Ishikawa (cell line): ENCODE measurements around the gene ZDHHC7.

ENCODE experiments used
- CEBPB ChIP-seq: IDR thresholded peaks from 2 replicates; pipeline ENCODE4 v1.6.1; 2012
- CREB1 ChIP-seq: IDR thresholded peaks from 2 replicates; pipeline ENCODE4 v1.6.1; 2012; ENCODE audit warnings: low read depth
- EGR1 ChIP-seq: IDR thresholded peaks from 2 replicates; pipeline ENCODE4 v1.6.1; 2012
- EP300 ChIP-seq: IDR thresholded peaks from 2 replicates; pipeline ENCODE4 v1.6.1; 2012; ENCODE audit warnings: borderline replicate concordance
- FOXM1 ChIP-seq: IDR thresholded peaks from 2 replicates; pipeline ENCODE4 v1.6.1; 2012; ENCODE audit warnings: low read depth, borderline replicate concordance
- MAX ChIP-seq: IDR thresholded peaks from 2 replicates; pipeline ENCODE4 v1.6.1; 2012
- NFIC ChIP-seq: IDR thresholded peaks from 2 replicates; pipeline ENCODE4 v1.6.1; 2012
- RAD21 ChIP-seq: IDR thresholded peaks from 2 replicates; pipeline ENCODE4 v1.6.1; 2012; ENCODE audit warnings: low read depth
- REST ChIP-seq: IDR thresholded peaks from 2 replicates; pipeline ENCODE4 v1.6.1; 2012; ENCODE audit warnings: low read depth, mild to moderate bottlenecking
- TAF1 ChIP-seq: IDR thresholded peaks from 2 replicates; pipeline ENCODE4 v1.6.1; 2012; ENCODE audit warnings: low read depth, mild to moderate bottlenecking
- TCF12 ChIP-seq: IDR thresholded peaks from 2 replicates; pipeline ENCODE4 v1.6.1; 2012; ENCODE audit warnings: low read depth
- TEAD4 ChIP-seq: IDR thresholded peaks from 2 replicates; pipeline ENCODE4 v1.6.1; 2012
- YY1 ChIP-seq: IDR thresholded peaks from 2 replicates; pipeline ENCODE4 v1.6.1; 2012; ENCODE audit warnings: low read depth
- ZBTB7A ChIP-seq: IDR thresholded peaks from 2 replicates; pipeline ENCODE4 v1.6.1; 2012; ENCODE audit warnings: low read depth
- TF ChIP-seq, protein P1 (sequence below): IDR thresholded peaks from 2 replicates; pipeline ENCODE4 v1.6.1; 2012

ZDHHC7 gene

GRCh38 chr16:84947996-84948850 lies 63.1 kb downstream of the ZDHHC7 start:
- no peak for TF ChIP-seq MAX
- no peak for TF ChIP-seq RAD21
- no peak for TF ChIP-seq CREB1
- no peak for TF ChIP-seq ZBTB7A

GRCh38 chr16:84947022-84947421 lies 64.3 kb downstream of the ZDHHC7 start:
- TF ChIP-seq RAD21 = no peak
- no peak for TF ChIP-seq TCF12

GRCh38 chr16:84943620-84944019 lies 67.7 kb downstream of the ZDHHC7 start:
- TF ChIP-seq EGR1 (no peak), YY1 (no peak), TCF12 (no peak), CREB1 (no peak), CEBPB (no peak), NFIC (no peak), TEAD4 (no peak), ZBTB7A (no peak), RAD21 (no peak), TAF1 (no peak), EP300 (no peak)
- TF ChIP-seq, protein P1, sequence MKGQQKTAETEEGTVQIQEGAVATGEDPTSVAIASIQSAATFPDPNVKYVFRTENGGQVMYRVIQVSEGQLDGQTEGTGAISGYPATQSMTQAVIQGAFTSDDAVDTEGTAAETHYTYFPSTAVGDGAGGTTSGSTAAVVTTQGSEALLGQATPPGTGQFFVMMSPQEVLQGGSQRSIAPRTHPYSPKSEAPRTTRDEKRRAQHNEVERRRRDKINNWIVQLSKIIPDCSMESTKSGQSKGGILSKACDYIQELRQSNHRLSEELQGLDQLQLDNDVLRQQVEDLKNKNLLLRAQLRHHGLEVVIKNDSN = no peak

GRCh38 chr16:84942786-84943185 lies 68.5 kb downstream of the ZDHHC7 start:
- no peak for TF ChIP-seq YY1
- no peak for TF ChIP-seq CEBPB
- TF ChIP-seq TAF1 = no peak
- no peak for TF ChIP-seq REST
- TF ChIP-seq EP300 = no peak
- TF ChIP-seq NFIC = no peak
- no peak for TF ChIP-seq ZBTB7A
- TF ChIP-seq FOXM1 = no peak
- TF ChIP-seq EGR1 = no peak
- TF ChIP-seq TCF12 = no peak
- no peak for TF ChIP-seq CREB1
- TF ChIP-seq RAD21 = no peak

GRCh38 chr16:84941921-84942320 lies 69.4 kb downstream of the ZDHHC7 start:
- no peak for TF ChIP-seq TAF1
- TF ChIP-seq FOXM1 = no peak
- TF ChIP-seq EGR1 = no peak
- no peak for TF ChIP-seq CREB1
- TF ChIP-seq YY1 = no peak
- no peak for TF ChIP-seq TEAD4
- TF ChIP-seq ZBTB7A = no peak
- no peak for TF ChIP-seq EP300
- TF ChIP-seq MAX = no peak
- TF ChIP-seq, protein P1 = no peak

DNA sequence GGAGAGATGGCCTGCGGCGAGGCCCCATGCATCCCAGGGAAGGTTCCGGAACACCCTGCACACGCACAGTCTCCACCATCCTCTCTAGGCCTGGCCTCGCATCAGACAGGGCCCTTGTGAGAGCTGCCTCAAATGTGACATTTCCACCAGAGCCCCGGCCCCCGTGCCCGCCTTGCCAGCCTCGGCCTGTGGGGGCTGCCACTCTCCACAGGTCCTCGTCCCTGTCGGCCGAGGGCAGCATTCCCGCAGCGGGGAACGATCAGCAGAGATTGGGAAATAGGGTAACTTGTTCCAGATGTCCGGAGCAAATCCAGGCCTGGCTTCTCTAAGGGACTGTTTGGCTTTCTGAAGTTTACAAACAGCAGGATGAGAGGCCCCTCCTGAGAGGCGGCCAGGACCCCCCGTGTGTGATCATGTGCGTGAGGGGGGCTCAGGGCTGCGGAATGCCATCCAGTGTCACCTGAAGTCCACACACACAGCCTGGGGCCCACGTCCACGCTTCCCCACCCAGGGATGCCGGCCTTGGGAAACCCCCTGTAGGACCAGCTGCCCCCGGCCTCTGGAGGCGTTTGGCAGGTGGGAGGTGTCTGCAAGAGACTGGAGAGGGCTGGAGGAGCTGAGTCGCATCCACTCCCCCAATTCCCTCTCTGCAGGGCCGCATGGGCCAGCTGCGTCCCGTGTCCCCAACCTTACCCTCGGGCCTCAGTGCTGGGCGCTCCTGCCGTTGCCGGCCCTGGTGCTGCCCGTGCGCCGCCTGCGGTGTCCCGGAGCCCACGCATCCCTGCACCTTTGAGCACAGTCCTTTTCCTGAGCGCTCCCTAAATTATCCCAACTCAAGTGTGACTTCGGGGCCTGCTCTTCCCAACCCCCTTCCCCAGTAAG lies 70.4 kb downstream of the ZDHHC7 start:
- TF ChIP-seq NFIC (no peak), EGR1 (no peak), RAD21 (no peak)

- TF ChIP-seq MAX (no peak), CEBPB (no peak), NFIC (no peak), EP300 (no peak), TCF12 (no peak), FOXM1 (no peak), TEAD4 (no peak), CREB1 (no peak)
- TF ChIP-seq, protein P1 = no peak
Observed at GRCh38 chr16:84937196-84938005, 73.9 kb downstream of the ZDHHC7 start.
